ENCODE results near the gene UNC5C. TPM values are rescaled to one million over a fixed set of nuclear protein-coding genes. Genes with fewer than 3 reads are reported as not detected.

The UNC5C gene
- polyA plus RNA-seq, 1 of the 3 experiments (the other 2 are of a cell fraction), result 3.3 TPM

DNA sequence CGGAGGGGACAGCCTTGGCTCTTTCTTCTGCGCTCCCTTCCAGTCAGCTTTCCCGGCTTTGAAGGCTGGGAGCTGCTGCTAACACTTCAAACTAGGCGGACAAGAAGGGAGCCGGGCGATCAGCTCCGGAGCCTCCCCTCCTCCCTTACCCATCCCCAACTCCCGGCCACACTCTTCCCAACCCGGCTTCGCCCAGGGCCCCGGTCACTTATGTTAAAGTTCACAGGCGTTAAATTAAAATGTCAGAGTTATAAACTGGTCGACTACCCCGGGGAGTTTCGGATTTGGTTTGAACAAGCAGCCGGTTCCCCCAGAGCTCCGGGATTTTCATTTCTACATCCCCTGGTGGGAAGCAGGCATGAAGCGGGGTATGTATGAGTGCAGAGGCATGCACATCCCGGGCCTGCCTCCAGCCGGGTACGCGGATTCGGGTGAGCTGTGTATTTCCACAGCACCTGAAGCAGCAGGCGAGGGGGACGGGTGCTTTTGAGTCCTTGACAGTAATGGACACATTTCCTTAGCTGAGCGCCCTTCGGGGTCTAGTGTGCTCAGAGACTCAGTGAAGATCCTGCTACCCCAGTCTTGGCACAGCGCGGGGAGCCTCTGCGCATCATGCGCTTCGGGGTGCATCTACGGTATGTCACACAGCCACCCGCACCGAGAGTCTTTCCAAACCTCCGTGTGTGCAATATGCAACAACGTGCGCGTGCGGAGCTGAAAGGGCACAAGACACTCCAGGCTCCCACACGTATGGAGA lies 880 bp downstream of the UNC5C start:
- Histone ChIP-seq H3K79me2 (ENCODE audit: insufficient read depth) (peaks cover 37% of the 10 kb centered on the region), H3K9me3 (no peaks in the 10 kb centered on the region), H3K36me3 (replicated peaks in 1 of 2; ENCODE audit: control insufficient read depth in 1 of 2, insufficient read depth in 2 of 2, low read length in 1 of 2) (peaks cover 2 to 5% of the 10 kb centered on the region in 2 experiments), H3K9ac (peak overlapping the region; percentile 61), H3K4me2 (peak overlapping the region; percentile 84), H3K27ac (ENCODE audit: low read depth in 2 of 2, low read length in 1 of 2) (peak overlapping the region; percentile 59 to 98), H3F3A (replicated peaks; ENCODE audit: insufficient read depth) (peaks cover 19% of the 10 kb centered on the region), H3K9me2 (no peaks in the 10 kb centered on the region), H2AFZ (ENCODE audit: low read depth) (peak overlapping the region; percentile 80), H4K20me1 (ENCODE audit: insufficient read depth) (no peaks in the 10 kb centered on the region), H3K4me3 (ENCODE audit: low read depth in 2 of 2, low read length in 1 of 2) (peak overlapping the region; percentile 82 to 95), H3K4me1 (ENCODE audit: control insufficient read depth in 1 of 2, insufficient read depth in 2 of 2, low read depth in 1 of 2, low read length in 1 of 2) (peaks cover 0 to 9% of the 10 kb centered on the region in 2 experiments; a peak in 1 of 4 replicates), H3K27me3 (ENCODE audit: insufficient read depth) (no peaks in the 10 kb centered on the region)
- under 1% methylated on average over 37 of the region's 41 CpGs for WGBS (ENCODE audit: low lambda C conversion rate)
- POLR2A ChIA-PET, result interaction anchor here (1.0 to 5.6 kb wide), 15 partner anchors 8 to 378 kb away, joined by 3 to 39 read pairs (median 7); no protein-coding TSS in a partner anchor
- TF ChIP-seq ELF1 (IDR thresholded peaks at IDR 0.05) (no peak), JUND (IDR thresholded peaks at IDR 0.05) (no peak), YY1 (IDR thresholded peaks at IDR 0.05; ENCODE audit: low read depth) (no peak), SMC3 (IDR thresholded peaks at IDR 0.05; ENCODE audit: low read depth, low read length) (no peak), RAD21 (IDR thresholded peaks at IDR 0.05; ENCODE audit: low read length) (0 out of 2 replicates have a peak, but pooled peaks have one; percentile 1), SIN3A (IDR thresholded peaks at IDR 0.05; ENCODE audit: borderline replicate concordance, low read depth, low read length) (no peak), MXI1 (IDR thresholded peaks at IDR 0.05; ENCODE audit: low read depth, low read length) (no peak), CTCF (IDR thresholded peaks at IDR 0.05) (no peak)
- TF ChIP-seq, protein P1, sequence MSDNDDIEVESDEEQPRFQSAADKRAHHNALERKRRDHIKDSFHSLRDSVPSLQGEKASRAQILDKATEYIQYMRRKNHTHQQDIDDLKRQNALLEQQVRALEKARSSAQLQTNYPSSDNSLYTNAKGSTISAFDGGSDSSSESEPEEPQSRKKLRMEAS (IDR thresholded peaks at IDR 0.05; ENCODE audit: low read depth), result 0 out of 2 replicates have a peak, but pooled peaks have one; percentile 35
- TF ChIP-seq, protein P2, sequence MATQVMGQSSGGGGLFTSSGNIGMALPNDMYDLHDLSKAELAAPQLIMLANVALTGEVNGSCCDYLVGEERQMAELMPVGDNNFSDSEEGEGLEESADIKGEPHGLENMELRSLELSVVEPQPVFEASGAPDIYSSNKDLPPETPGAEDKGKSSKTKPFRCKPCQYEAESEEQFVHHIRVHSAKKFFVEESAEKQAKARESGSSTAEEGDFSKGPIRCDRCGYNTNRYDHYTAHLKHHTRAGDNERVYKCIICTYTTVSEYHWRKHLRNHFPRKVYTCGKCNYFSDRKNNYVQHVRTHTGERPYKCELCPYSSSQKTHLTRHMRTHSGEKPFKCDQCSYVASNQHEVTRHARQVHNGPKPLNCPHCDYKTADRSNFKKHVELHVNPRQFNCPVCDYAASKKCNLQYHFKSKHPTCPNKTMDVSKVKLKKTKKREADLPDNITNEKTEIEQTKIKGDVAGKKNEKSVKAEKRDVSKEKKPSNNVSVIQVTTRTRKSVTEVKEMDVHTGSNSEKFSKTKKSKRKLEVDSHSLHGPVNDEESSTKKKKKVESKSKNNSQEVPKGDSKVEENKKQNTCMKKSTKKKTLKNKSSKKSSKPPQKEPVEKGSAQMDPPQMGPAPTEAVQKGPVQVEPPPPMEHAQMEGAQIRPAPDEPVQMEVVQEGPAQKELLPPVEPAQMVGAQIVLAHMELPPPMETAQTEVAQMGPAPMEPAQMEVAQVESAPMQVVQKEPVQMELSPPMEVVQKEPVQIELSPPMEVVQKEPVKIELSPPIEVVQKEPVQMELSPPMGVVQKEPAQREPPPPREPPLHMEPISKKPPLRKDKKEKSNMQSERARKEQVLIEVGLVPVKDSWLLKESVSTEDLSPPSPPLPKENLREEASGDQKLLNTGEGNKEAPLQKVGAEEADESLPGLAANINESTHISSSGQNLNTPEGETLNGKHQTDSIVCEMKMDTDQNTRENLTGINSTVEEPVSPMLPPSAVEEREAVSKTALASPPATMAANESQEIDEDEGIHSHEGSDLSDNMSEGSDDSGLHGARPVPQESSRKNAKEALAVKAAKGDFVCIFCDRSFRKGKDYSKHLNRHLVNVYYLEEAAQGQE (IDR thresholded peaks at IDR 0.05; ENCODE audit: low read depth, low read length), result no peak
- TF ChIP-seq, protein P3, sequence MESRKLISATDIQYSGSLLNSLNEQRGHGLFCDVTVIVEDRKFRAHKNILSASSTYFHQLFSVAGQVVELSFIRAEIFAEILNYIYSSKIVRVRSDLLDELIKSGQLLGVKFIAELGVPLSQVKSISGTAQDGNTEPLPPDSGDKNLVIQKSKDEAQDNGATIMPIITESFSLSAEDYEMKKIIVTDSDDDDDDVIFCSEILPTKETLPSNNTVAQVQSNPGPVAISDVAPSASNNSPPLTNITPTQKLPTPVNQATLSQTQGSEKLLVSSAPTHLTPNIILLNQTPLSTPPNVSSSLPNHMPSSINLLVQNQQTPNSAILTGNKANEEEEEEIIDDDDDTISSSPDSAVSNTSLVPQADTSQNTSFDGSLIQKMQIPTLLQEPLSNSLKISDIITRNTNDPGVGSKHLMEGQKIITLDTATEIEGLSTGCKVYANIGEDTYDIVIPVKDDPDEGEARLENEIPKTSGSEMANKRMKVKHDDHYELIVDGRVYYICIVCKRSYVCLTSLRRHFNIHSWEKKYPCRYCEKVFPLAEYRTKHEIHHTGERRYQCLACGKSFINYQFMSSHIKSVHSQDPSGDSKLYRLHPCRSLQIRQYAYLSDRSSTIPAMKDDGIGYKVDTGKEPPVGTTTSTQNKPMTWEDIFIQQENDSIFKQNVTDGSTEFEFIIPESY (IDR thresholded peaks at IDR 0.05; ENCODE audit: borderline replicate concordance, low read depth), result no peak
- CTCF ChIA-PET, result interaction anchor here (0.6 to 14.1 kb wide), 15 partner anchors 10 to 925 kb away, joined by 3 to 183 read pairs (median 3); no protein-coding TSS in a partner anchor
- DNase-seq, result no peak
